Tibial artery (tissue), 4 donors: ENCODE measurements around the gene CAPN11.

Experiments
- DNase-seq, 2 donors: peaks; one replicate each; pipeline ENCODE4 v3.0.0-alpha.2; 2019
- H3K27ac ChIP-seq, 2 donors: fragments of 200-600 bp; sonication (generic) in 1 of 2; 1 replicate in 1 of 2; 2 replicates in 1 of 2; pipeline ENCODE4 v1.5.1; 2018 to 2019; ENCODE audit warnings: mild to moderate bottlenecking in 1 of 2
- H3K27me3 ChIP-seq, 2 donors: fragments of 200-600 bp; sonication (generic) in 1 of 2; one replicate each; pipeline versions ENCODE4 v1.5.1 to v1.6.0; 2016 to 2019
- H3K36me3 ChIP-seq, 3 donors: fragments of 200-600 bp; sonication (generic) in 2 of 3; one replicate each; pipeline ENCODE4 v1.5.1; 2016 to 2019; ENCODE audit warnings: mild to moderate bottlenecking in 2 of 3
- H3K4me1 ChIP-seq, 4 donors: fragments of 200-600 bp; sonication (generic) in 2 of 4; 1 replicate in 3 of 4; 2 replicates in 1 of 4; pipeline ENCODE4 v1.5.1; 2016 to 2019
- H3K4me3 ChIP-seq, 2 donors: fragments of 200-600 bp; sonication (generic) in 1 of 2; 1 replicate in 1 of 2; 2 replicates in 1 of 2; pipeline ENCODE4 v1.5.1; 2018 to 2019; ENCODE audit warnings: mild to moderate bottlenecking in 2 of 2
- H3K9me3 ChIP-seq, 3 donors: fragments of 200-600 bp; sonication (generic) in 1 of 3; one replicate each; pipeline ENCODE4 v1.5.1; 2016 to 2019
- CTCF ChIP-seq, 2 experiments: fragments of 200-600 bp in 1 of 2; fragments of 450-650 bp in 1 of 2; IDR thresholded peaks; one replicate each; pipeline ENCODE4 v1.5.1; 2017 to 2019; ENCODE audit warnings: antibody characterized with exemption in 2 of 2, mild to moderate bottlenecking in 1 of 2, moderate library complexity in 1 of 2
- intact Hi-C: fragments of 100-400 bp; cut with DNase I; formaldehyde crosslinking; loops from one replicate; pipeline ENCODE4 v1.15.0; 2023; ENCODE audit warnings: low total_unique reads

The CAPN11 gene

GRCh38 chr6:44233567-44234100, 75.0 kb downstream of the CAPN11 start:
- DNase-seq: no peak
- TF ChIP-seq CTCF (IDR thresholded peaks at IDR 0.05): no peak
- Histone ChIP-seq H3K36me3 (peaks cover 39 to 48% (median 45%) of the 10 kb centered on the region in 3 donors), H3K9me3 (no peaks in the 10 kb centered on the region), H3K4me1 (peaks cover 0 to 73% (median 51%) of the 10 kb centered on the region in 4 donors), H3K27me3 (no peaks in the 10 kb centered on the region), H3K4me3 (no peak overlapping the region), H3K27ac (peak overlapping the region; percentile 84 to 94)
- intact Hi-C loops: loop anchor here (5.0 kb wide), 1 partner anchor 61 kb away; no protein-coding TSS in a partner anchor
